Ishikawa (cell line): ENCODE data around the gene ABCC11.

ENCODE experiments used
- EGR1 ChIP-seq: IDR thresholded peaks from 2 replicates; pipeline ENCODE4 v1.6.1; 2012
- EP300 ChIP-seq: IDR thresholded peaks from 2 replicates; pipeline ENCODE4 v1.6.1; 2012; ENCODE audit warnings: borderline replicate concordance
- FOXM1 ChIP-seq: IDR thresholded peaks from 2 replicates; pipeline ENCODE4 v1.6.1; 2012; ENCODE audit warnings: low read depth, borderline replicate concordance
- RAD21 ChIP-seq: IDR thresholded peaks from 2 replicates; pipeline ENCODE4 v1.6.1; 2012; ENCODE audit warnings: low read depth
- TAF1 ChIP-seq: IDR thresholded peaks from 2 replicates; pipeline ENCODE4 v1.6.1; 2012; ENCODE audit warnings: low read depth, mild to moderate bottlenecking
- TCF12 ChIP-seq: IDR thresholded peaks from 2 replicates; pipeline ENCODE4 v1.6.1; 2012; ENCODE audit warnings: low read depth
- YY1 ChIP-seq: IDR thresholded peaks from 2 replicates; pipeline ENCODE4 v1.6.1; 2012; ENCODE audit warnings: low read depth
- TF ChIP-seq, protein P1 (sequence below): IDR thresholded peaks from 2 replicates; pipeline ENCODE4 v1.6.1; 2012; ENCODE audit warnings: low read depth, mild to moderate bottlenecking
- TF ChIP-seq, protein P2 (sequence below): IDR thresholded peaks from 2 replicates; pipeline ENCODE4 v1.6.1; 2012

DNA sequence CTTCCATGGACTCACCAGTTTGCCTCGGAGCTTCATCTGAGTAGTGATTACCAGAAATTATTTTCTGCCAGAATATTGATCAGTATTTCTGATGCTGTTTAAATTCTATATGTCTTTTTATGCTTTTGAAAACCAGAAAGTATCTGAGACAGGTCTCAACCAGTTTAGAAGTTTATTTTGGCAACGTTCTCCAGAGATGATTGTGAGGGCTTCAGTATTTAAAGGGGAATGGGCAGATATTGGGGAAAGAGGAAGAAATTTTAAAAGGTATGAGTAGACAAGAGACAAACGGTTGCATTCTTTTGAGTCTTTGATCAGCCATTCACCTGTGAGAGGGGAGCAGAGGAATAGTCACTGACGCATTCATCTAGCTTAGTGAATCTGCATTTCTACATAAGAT is 44.4 kb upstream of the ABCC11 start:
- TF ChIP-seq EGR1 (no peak), TAF1 (no peak), EP300 (no peak), FOXM1 (no peak), TCF12 (no peak), YY1 (no peak), RAD21 (no peak)
- TF ChIP-seq, protein P1, sequence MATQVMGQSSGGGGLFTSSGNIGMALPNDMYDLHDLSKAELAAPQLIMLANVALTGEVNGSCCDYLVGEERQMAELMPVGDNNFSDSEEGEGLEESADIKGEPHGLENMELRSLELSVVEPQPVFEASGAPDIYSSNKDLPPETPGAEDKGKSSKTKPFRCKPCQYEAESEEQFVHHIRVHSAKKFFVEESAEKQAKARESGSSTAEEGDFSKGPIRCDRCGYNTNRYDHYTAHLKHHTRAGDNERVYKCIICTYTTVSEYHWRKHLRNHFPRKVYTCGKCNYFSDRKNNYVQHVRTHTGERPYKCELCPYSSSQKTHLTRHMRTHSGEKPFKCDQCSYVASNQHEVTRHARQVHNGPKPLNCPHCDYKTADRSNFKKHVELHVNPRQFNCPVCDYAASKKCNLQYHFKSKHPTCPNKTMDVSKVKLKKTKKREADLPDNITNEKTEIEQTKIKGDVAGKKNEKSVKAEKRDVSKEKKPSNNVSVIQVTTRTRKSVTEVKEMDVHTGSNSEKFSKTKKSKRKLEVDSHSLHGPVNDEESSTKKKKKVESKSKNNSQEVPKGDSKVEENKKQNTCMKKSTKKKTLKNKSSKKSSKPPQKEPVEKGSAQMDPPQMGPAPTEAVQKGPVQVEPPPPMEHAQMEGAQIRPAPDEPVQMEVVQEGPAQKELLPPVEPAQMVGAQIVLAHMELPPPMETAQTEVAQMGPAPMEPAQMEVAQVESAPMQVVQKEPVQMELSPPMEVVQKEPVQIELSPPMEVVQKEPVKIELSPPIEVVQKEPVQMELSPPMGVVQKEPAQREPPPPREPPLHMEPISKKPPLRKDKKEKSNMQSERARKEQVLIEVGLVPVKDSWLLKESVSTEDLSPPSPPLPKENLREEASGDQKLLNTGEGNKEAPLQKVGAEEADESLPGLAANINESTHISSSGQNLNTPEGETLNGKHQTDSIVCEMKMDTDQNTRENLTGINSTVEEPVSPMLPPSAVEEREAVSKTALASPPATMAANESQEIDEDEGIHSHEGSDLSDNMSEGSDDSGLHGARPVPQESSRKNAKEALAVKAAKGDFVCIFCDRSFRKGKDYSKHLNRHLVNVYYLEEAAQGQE: no peak
- TF ChIP-seq, protein P2, sequence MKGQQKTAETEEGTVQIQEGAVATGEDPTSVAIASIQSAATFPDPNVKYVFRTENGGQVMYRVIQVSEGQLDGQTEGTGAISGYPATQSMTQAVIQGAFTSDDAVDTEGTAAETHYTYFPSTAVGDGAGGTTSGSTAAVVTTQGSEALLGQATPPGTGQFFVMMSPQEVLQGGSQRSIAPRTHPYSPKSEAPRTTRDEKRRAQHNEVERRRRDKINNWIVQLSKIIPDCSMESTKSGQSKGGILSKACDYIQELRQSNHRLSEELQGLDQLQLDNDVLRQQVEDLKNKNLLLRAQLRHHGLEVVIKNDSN: no peak
